Stimulated activated CD4-positive, alpha-beta T cell treated with anti-CD3 and anti-CD28 coated beads, Interleukin-4, amount 100 ng/mL, for 48 hours (primary cell): ENCODE data around the gene CNTLN.
"Not testable (repeated sequence)": the region's sequence is repeated elsewhere in the genome, so short reads cannot be mapped to it uniquely, and the experiment has no call there.

ENCODE experiments used
- DNase-seq, 2 donors: peaks; one replicate each; pipeline ENCODE4 v3.0.0-alpha.2; 2020; ENCODE audit warnings: low read depth in 2 of 2

The CNTLN gene

DNA sequence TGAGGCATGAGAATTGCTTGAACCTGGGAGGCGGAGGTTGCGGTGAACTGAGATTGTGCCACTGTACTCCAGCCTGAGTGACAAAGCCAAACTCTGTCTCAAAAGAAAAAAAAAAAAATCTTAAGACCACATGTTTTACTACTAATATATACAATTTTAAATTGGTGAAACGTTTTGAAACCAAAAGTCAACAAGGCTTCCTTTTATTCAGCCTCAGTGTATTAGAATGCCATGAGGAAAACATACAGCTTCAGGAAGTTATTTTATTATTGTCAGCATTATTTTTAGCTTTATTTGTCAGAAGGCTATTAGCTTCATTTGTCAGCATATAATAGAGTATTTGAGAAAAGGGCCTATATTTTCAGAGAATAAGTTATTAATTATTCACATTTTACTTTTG, 280.1 kb downstream of the CNTLN start:
- DNase-seq, result no peak

DNA sequence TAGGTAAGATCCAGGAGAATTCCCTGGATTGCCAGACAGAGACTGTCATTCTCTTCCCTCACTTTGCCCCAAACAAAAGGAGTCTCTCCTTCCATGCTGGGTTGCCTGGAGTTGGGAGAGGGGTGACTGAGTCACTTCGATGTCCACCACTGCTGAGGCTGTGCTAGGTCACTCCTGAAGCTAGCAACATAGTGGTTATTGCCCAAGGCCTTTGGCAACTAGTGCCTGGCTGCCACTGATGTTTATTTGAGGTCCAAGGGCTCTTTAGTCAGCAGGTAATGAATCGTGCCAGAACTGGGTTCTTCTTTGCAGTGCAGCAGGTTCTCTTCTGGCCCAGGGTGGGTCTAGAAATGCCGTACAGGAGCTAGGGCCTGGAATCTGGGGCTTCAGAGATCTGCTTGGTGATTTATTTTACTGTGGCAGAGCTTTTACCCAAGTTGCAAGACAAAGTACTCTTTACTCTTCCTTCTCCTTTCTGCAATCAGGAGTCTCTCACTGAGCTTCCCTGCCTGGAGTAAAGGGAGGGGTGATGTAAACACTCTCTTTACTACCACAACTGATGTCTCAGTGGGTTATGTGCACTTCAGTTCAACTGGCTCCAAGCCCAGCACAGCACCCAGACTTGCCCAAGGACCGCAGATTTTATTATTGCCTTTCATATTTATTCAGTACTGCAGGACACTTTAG, 288.3 kb downstream of the CNTLN start:
- DNase-seq, result no peak

DNA sequence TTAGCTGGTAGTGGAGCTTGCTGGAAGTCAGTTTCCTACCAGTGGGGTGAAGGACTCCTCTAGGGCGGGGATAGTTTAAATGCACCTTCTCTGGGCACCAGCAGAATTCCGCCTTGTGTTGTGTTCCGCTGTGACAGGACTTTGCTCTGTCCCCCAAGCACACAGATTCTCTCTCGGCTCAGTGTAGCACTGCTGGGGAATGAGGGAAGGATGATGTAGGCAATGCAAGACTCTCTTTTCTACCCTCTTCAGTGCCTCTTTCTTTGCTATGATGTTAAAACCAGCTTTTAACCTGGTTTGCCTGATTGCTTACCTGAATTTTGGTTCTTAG, 288.8 kb downstream of the CNTLN start:
- no peak for DNase-seq

DNA sequence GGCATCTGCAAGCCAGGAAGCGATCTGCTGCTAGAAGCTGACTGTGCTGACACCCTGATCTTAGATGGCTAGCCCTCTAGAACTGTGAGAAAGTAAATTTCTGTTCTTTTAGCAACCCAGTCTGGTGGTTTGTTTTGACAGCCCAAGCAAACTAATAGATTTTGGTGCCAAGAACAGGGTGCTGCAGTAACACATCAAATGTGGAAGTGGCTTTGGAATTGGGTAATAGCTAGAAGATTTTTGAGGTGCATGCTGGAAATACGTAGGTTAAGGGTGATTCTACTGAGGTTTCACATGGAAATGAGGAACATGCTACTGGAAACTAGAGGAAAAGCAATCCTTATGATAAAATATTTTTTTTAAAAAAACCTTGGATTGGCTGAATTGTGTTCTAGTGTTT, 290.5 kb downstream of the CNTLN start:
- DNase-seq, result no peak

DNA sequence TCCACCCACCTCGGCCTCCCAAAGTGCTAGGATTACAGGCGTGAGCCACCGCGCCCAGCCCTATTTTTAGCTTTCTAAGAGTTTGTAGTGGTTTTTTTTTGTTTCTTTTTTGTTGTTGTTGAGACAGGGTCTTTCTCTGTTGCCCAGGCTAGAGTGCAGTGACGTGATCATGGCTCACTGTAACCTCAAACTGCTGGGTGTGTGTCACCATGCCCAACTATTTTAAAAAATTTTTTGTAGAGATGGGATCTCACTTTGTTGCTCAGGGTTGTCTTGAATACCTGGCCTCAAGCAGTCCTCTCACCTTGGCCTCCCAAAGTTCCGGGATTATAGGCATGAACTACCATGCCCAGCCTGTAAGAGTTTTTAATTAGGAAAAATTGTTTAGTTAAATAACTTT, 298.7 kb downstream of the CNTLN start:
- DNase-seq, result no peak

- no peak for DNase-seq
Observed at GRCh38 chr9:17436854-17437253, 302.0 kb downstream of the CNTLN start.

DNA sequence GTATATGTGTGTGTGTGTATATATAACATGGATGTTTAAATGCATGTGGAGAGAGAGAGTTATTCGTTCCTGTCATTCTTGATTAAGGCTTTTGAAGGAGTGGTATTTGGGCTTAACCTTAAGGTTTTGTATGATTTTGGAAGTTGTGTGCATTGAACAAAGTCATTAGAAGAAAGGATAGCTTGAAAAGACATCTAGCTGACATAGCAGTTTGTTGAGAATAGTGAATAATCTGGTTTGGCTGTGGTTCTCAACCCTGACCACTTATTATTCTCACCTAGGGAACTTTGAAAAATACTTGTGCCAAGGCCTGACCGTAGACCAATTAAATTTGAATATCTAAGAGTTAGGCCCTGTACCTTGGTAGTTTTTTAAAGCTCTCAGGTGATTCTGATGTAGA, 303.0 kb downstream of the CNTLN start:
- DNase-seq, result no peak

GRCh38 chr9:17445126-17445525, 310.3 kb downstream of the CNTLN start:
- not testable (repeated sequence) for DNase-seq

GRCh38 chr9:17453751-17454150, 318.9 kb downstream of the CNTLN start:
- no peak for DNase-seq

GRCh38 chr9:17462869-17463464, 328.1 kb downstream of the CNTLN start:
- DNase-seq, result no peak

GRCh38 chr9:17470036-17470813, 335.4 kb downstream of the CNTLN start:
- no peak for DNase-seq

DNA sequence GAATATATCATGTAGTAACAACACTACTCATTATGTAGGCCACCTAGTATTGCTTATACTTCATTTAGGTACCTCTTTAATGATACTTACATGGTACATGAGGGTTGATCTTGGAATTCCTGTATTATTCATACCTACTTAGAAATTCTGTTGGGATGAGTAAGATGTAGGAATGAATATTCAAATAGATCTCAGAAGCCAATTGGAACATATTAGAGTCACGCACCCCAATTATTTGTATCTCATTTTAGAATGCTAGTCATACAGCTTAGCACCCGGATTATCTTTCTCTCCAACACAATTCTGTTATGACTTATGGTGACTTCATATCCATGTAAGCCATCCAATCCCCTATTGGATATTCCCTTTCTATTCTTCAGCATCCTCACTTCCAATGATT, 337.3 kb downstream of the CNTLN start:
- DNase-seq, result no peak

DNA sequence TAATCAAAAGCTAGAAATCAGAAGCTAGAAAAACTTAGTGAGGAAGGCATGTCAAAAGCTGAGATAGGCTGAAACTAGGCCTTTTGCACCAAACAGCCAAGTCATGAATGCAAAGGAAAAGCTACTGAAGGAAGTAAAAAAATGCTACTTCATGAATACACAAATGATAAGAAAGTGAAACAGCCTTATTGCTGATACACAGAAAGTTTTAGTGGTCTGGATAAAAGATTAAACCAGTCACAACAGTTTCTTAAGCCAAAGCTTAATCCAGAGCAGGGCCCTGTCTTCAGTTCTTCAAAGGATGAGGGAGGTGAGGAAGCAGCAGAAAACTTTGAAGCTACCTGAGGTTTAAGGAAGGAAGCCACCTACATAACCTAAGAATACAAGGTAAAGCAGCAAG, 341.6 kb downstream of the CNTLN start:
- DNase-seq, result no peak

DNA sequence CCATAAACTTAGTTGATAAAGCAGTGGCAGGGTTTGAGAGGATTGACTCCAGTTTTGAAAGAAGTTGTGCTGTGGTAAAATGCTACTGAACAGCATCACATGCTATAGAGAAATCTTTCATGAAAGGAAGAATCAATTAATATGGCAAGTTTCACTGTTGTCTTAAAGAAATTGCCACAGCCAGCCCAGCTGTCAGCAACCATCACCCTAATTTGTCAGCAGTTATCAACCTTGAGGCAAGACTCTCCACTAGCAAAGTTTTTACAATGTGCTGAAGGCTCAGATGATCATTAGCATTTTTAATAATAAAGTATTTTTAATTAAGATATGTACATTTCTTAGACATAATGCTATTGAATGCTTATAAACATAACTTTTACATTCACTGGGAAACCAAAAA, 343.0 kb downstream of the CNTLN start:
- DNase-seq, result no peak

- no peak for DNase-seq
Observed at GRCh38 chr9:17480966-17481365, 346.1 kb downstream of the CNTLN start.

DNA sequence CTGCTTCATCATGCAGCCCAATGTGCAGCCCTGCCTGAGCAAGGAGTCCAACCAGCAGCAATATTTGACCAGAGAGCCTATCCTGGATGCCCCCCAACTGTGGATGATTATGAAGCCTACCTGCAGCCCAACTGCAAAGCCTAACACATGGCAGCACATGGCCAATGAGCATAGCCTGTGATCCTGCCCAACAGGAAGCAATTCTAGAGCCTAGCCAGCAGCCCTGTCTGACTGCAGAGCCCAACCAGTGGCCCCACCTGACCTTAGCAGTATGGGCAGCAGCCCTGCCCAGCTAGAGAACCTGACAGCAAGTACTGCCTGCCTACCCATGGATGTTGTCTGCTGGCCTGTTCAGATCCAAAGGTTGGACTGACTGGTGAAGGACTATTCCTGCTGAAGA, 346.7 kb downstream of the CNTLN start:
- no peak for DNase-seq

GRCh38 chr9:17484906-17485305, 350.1 kb downstream of the CNTLN start:
- DNase-seq, result no peak

DNA sequence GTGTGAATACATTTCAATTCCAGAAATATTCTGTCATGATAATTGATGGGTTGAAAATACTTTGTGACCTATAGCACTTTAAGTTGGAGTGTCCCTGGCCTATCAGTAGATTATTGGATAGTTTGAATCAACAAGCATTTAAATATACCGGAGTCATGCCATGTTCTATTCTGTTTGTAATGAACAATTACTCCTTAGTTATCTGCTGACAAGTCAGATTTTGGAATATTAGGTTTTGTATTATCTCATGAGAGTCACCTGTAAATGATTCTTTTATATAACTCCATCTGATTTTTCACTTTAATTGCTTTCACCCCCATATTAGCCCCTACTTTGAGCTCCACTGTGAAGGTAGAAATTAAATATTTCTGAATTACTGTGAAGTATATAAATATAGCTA, 351.6 kb downstream of the CNTLN start:
- no peak for DNase-seq

DNA sequence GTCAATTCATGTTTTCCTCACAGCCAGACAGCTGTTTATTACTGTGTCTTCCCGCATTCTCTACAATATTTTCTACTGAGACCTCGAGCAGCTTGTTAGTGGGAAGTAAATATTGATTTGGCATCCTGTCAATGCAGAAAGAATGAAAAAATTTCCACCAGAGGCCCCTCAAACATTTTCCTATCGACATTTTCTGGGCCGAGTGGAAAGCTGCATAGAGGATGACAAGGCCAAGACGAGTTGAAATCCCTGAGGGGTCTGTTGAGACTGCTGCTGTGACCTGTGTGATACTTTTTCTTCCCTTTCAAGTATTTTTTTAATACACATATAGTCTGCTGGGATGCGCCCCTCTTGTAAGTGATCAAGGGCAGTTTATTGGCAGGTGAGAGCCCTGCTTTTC, 352.6 kb downstream of the CNTLN start:
- DNase-seq, result no peak

GRCh38 chr9:17488662-17489061, 353.8 kb downstream of the CNTLN start:
- no peak for DNase-seq

- DNase-seq, result no peak
Observed at GRCh38 chr9:17490110-17490509, 355.3 kb downstream of the CNTLN start.

DNA sequence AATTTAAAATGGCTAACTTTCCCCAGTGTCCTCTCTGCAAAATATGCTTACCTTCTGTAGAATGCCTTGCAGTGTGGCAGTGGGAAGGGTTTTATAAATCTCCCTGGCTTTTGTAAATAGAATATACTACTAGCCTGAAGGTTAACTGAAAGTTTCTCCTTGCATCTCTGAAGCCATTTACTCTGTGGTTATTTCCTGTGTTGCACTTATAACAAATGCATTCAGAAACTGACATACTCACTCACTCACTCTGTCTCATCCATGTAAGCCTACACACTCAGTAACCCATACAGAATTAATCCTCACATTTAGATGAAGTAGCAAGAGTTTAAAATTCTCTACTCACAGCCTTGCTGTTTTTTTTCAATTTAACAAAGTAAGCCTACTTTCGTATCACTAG, 356.9 kb downstream of the CNTLN start:
- DNase-seq, result no peak

GRCh38 chr9:17503196-17503595, 368.4 kb downstream of the CNTLN start:
- no peak for DNase-seq
